ENCODE measurements around the gene FAM50A. TPM values are rescaled to one million over a fixed set of nuclear protein-coding genes. Genes with fewer than 3 reads are reported as not detected.

The FAM50A gene
- total RNA-seq, 1 donor, result 10.5 TPM

DNA sequence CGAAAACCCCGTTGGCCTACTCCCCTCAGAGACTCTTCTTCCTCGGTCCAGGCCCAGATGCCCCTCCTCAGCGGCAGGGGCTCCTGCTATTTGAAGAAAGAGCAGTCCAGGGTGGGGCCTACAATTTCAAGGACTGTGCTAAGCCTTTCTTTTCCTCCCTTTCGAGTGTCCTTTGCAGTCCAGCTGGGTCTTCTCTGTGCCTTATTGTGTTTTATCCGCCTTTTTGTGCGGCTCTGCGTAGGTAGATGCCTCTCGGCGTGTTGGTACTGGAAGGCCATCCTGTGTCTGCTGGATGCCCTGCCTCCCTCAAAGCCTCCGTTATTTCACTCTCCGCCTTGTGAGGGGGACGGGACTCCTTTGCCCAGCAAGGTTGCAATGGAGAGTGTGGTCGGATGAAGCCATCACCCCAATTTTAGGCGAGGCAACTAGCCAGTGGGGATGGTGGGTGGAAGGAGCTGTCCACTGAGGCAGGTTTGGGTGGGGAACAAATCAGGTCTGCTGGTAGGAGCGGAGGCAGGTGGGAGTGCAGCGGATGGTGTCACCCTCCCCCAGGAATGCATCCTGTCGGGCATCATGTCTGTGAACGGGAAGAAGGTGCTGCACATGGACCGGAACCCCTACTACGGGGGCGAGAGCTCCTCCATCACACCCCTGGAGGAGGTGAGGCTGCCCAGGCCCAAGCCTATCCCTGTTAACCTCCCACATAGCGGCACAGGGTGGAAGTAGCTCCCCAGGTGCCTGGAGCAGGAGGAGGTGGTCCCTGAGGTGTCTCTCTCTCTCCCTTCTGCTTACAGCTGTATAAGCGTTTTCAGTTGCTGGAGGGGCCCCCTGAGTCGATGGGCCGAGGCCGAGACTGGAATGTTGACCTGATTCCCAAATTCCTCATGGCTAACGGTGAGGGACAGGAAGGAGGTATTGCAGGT lies 5.7 kb upstream of the FAM50A start:
- no peak for DNase-seq (ENCODE audit: low read depth in 2 of 3, low spot score in 2 of 3)

DNA sequence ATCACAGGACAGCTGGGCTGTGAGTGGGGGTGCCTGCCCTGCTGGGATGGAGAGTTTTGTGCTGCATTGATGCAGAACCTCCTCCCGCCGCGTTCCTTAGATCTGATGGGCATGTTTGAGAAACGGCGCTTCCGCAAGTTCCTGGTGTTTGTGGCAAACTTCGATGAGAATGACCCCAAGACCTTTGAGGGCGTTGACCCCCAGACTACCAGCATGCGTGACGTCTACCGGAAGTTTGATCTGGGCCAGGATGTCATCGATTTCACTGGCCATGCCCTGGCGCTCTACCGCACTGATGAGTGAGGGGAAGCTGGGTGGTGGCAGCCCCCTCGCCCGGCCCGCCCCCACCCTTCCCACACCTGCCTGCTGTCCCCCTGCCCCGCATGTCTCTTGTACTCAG lies 4.1 kb upstream of the FAM50A start:
- no peak for DNase-seq (ENCODE audit: low read depth in 2 of 3, low spot score in 2 of 3)

DNA sequence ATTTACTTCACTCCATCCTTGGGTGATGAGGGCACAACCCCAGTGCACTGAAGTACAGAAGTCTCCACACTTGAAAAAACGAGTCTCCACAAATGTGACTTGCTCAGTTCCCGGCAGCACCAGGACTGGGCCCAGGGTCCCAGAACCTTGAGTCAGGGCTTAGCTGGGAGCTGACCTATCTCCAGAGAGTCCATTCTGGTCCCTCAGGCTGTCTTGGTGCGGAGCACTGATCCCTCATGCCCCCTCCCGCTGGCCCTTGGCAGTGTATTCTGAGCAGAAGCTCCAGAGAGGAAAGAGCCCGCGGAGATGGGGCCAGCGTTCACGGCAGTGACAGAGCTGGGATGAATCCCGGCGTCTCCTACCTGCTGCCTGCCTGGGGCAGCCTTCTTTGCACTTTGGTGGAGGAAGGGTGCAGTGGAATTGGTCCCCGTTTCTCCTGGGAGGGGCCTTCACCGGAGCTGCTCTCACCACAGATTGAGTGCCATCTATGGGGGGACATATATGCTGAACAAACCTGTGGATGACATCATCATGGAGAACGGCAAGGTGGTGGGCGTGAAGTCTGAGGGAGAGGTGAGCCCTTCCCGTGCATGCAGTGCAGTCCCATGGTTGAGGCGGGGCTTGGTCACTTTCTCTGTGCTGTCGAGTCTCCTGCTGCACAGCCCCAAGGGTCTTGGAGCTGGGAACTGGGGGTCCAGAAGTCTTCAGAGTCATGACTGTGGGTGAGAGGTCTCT lies 3.2 kb upstream of the FAM50A start:
- no peak for DNase-seq (ENCODE audit: low read depth in 2 of 3, low spot score in 2 of 3)

DNA sequence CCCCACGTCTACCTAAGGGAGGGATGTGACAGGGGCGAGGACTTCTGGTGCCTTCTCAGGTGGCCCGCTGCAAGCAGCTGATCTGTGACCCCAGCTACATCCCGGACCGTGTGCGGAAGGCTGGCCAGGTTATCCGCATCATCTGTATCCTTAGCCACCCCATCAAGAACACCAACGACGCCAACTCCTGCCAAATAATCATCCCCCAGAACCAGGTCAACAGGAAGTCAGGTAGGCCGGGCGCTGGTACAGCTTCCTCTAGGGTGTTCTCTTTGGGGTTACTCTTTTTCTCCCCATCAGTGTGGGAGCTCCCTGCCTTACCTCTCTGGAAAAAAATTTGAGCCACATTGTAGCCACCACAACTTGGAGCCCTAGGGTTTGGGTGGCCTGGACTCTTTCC lies 2.4 kb upstream of the FAM50A start:
- DNase-seq (ENCODE audit: low read depth in 2 of 3, low spot score in 2 of 3), result no peak

DNA sequence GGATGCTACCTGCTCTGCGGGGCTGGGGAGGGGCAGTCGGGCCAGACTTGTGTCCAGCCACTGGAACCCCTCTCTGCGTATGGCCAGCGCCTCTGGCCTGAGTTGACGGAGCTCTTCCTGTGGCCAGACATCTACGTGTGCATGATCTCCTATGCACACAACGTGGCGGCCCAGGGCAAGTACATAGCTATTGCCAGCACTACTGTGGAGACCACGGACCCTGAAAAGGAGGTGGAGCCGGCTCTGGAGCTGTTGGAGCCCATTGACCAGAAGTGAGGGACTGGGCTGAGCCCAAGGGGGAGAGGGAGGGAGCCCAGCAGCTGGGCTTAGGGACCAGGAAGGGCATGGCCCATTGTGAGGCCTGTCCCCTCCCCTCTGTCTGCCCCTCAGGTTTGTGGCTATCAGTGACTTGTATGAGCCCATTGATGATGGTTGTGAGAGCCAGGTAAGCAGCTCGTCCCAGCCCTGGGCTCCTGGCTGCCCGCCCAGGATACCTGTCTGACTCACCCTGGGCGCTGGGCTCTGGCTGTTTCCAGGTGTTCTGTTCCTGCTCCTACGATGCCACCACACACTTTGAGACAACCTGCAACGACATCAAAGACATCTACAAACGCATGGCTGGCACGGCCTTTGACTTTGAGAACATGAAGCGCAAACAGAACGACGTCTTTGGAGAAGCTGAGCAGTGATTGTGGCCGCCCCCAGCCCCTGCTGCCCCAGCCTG lies 1.8 kb upstream of the FAM50A start:
- DNase-seq (ENCODE audit: low read depth in 2 of 3, low spot score in 2 of 3), result no peak

DNA sequence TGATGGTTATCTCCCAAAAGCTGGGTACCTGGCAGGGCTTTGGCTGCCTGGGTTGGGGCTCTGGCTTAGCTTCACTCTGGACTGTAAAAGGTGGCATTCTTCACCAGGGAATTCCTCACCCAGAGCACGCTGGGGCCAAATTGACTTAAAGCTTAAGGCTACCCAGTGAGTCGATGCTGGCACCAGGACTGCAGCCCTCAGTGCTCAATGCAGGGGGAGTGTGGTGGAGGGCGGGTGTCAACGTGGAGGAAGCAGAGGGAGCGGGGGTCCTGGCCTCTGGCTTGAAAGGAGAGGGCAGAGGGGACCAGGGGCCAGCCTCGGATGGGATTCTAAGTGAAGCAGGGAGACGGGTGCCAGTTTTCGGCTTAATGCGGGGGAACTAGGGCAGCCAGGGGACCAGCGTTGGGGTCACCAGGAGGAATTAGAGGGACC lies 446 bp upstream of the FAM50A start:
- DNase-seq (ENCODE audit: low read depth in 2 of 3, low spot score in 2 of 3), result peak in 1 of 3 donors; percentile 6

DNA sequence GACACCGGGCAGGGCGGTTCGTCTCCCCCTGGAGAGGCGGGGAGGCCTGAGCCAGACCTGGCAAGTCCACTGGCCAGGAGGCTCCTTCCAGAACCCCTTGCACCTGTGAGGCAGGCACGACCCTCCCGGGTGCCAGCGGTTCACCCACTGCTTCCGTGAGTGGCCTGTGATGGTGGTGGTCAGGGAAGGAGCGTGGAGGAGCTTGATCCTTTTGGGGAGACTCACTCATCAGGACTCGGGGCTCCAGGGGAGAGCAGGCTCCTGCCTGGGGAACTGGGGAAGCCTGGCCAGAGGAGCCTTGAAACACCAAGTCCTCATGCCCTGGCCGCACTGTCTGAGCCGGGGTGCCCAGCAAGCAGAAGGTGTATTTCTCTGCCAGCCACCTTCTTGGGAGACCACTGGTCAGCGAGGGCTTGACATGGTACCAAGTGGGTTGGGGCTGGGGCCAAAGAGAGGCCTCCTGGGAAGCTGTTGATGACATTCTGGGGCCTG lies 860 bp downstream of the FAM50A start:
- no peak for DNase-seq (ENCODE audit: low read depth in 2 of 3, low spot score in 2 of 3)

DNA sequence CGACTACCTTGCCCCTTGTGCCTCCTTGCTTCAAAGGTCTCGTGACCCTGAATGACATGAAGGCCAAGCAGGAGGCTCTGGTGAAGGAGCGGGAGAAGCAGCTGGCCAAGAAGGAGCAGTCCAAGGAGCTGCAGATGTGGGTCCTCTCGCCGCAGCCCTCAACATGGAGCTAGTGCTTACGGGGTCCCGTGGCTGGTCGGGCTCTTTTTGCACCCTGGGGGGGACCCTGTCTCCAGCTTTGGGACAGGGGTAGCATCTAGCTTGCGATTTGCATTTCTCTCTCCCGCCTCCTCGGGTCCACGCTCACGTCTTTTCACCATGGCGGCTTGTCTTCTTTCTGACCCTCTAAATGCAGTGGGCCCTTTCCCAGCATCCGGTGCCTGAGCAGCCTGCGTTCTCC lies 1.8 kb downstream of the FAM50A start:
- DNase-seq (ENCODE audit: low read depth in 2 of 3, low spot score in 2 of 3), result no peak

DNA sequence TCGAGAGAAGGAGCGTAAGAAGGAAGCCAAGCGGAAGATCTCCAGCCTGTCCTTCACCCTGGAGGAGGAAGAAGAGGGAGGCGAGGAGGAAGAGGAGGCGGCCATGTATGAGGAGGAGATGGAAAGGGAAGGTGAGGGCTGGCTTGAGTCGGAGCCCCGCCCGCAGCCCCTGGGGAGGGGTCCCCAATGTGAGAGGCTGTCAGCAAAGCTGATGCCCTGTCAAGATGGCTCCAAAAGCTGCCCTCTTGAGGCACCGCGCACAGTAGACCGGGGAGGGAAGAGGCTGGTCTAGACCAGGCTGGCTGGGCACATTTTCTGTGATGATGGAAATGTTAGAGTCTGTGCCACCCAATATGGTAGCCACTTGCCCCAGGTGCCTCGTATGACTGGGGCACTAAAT lies 2.5 kb downstream of the FAM50A start:
- DNase-seq (ENCODE audit: low read depth in 2 of 3, low spot score in 2 of 3), result no peak

DNA sequence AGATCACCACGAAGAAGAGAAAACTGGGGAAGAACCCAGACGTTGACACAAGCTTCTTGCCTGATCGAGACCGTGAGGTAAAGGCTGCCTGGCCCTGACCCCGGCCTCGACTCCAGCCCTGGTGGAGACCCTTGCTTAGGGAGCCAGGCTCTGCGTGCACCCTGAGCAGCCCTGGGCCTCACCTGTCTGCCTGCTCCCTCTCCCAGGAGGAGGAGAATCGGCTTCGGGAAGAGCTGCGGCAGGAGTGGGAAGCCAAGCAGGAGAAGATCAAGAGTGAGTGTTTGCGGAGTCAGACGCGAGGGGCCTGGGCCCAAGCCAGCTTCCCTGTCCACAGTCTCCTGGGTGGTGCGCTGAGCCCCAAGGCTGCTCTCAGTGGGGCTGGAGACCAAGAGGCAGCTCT lies 4.5 kb downstream of the FAM50A start:
- DNase-seq (ENCODE audit: low read depth in 2 of 3, low spot score in 2 of 3), result no peak

DNA sequence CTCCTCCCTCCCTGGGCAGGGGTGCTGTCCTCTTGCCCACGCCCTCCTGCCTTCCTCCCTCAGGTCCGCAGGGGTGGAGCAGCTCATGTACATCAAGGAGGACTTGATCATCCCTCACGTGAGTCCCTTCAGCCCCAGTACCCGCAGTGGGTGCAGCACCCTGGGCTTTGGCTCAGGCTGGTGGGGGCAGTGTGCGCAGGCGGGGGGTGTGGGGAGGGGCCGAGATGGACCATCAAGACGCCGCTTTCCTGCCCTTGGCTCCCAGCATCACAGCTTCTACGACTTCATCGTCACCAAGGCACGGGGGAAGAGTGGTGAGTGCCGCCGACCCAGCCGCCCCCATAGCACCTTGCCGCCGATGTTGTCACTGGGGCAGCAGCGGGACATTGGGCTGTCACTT lies 5.7 kb downstream of the FAM50A start:
- no peak for DNase-seq (ENCODE audit: low read depth in 2 of 3, low spot score in 2 of 3)

DNA sequence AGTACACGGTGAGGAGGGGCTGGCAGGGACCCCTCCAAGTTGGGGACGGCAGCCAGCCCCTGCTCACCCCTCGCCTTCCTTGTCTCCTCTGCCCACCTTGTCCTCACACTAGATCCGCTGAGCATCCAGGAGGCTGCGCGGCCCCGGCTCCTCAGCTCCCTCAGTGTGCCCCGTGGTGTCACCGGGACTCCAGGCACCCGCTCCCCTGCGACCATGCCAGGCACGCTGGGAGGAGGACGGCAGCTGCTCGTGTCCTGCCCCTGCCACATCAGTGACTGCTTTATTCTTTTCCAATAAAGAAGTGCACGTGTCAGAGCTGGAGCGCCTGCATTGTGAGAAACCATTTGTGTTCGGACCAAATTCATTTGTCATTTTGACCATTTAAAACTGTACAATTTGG lies 6.4 kb downstream of the FAM50A start:
- no peak for DNase-seq (ENCODE audit: low read depth in 2 of 3, low spot score in 2 of 3)

DNA sequence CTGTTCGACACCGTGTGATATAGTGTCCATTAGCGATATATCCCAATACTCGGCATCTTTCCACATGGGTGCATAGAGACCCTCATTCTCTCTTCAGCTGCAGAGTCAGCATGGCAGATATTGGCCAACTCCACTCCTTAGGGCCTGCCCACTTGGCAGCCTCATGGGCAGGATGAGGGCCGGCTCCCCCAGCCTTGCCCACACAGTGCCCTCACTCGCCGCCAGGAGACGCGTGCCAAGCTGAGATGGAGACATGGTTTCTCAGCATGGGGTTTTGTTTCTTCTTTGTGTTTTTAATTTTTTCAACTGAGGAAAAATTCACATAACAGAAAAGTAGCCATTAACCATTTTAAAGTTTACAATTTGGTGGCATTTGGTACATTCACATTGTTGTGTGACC lies 8.9 kb downstream of the FAM50A start:
- no peak for DNase-seq (ENCODE audit: low read depth in 2 of 3, low spot score in 2 of 3)

DNA sequence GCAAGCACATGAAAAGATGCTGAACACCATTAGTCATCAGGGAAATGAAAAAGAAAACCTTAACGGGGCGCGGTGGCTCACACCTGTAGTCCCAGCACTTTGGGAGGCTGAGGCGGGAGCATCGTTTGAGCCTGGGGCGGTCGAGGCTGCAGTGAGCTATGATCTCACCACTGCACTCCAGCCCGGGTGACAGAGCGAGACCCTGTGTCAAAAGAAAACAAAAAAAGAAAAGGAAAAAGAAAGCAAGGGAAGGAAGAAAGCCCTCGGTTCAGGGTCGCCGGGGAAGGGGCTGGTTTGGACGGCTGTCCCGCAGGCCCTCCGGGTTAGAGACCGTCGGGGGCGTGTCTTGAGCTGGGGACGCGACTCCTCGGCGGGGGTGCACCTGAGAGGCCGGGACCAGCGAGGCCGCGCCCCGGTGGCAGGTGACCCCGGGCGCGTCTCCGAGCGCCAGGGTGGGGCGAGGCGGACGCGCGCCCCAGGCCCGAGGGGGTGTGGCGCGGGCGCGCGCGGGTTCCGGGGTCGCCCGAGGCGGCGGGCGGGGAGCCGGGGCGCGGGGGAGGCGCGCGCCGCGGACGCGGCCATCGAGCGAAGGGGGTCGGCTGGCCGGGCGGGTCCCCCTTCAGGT lies 13.7 kb downstream of the FAM50A start:
- peak in 2 of 3 donors; percentile 12 to 41 for DNase-seq (ENCODE audit: low read depth in 2 of 3, low spot score in 2 of 3)

DNA sequence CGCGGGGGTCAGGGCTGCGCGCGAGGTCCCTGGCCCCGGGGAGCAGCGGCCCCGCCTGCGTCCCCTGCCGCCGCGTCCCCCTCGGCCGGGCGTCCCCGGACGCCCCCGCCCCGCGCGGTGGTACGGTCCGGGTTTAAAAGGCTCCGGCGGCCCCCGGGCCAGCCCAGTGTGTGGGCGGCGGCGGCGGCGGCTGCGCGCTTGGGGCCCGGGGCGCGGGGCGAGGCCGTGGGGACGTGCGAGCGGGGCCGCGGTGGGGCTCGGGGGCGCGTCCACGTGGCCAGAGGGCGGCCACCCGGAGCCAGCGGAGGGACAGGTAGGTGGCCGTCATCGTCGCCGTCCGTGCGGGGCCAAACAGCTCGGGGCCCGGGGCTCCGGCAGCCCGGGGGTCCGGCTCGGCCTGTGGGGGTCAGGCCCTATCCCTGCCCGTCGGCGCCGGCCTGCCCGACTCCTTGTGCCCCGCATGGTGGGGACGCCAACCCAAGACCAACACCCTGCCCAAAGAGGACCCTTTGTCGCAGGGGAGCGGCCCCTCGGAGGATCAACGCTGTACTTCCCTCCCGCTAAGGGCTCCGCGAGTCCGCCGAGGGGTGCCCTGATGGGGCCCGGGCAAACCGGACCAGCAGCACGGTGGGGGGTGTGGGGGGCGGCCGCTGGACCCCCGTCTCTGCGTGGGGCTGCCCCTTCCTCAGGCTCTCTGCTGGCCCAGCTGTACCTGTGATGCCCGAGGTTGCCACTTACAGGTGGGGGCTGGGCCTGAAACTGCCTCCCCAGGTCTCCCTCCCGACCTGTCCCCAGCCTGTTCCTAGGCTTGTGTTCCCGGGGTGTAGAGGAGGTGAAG lies 14.4 kb downstream of the FAM50A start, which contains the start of gene PLXNA3:
Gene PLXNA3, plus strand, starts transcription at position 166 of the 838 bp plus-strand sequence. CDS start 1,903 bp downstream, outside the sequence.
- peak; percentile 41 to 46 (median 44) for DNase-seq (ENCODE audit: low read depth in 2 of 3, low spot score in 2 of 3)

DNA sequence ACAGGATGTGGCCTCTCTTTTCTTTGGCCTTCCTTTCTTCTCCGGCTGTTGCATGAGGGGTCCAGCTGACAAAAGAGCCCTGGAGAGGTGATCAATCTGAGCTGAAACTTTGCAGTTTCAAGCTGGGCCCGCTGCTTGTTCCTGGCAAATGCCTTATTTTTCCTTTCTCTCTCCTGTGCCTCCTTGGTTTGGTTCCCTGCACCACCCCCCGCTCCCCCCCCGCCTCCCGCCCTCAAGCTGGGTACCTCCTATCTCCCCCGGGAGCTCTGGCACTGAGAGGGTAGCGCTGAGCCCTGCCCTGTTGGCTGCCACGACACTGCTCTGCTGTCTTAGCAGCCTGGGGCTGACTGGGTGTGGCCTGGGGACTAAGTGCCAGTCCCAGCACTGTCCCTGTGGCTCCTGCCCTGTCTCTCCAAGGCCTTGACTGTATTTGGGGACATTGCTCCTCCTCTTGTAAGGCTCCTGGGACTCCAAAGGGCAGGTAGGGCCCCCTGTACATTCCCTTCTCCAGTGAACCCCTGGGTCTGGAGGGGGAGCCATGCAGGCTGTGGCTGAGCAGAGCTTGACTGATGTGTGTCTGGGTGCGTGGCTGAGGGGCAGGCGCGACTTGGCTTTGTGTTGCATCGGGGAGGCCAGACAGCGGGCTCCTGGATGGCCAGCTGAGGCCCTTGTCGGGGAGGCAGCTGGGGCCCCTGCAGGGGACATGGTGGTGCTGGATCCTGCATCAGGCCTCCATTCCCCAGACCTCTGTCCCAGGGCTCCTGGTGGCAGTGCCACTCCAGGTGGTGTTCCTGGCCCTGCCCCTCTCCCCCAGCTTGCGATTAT lies 15.2 kb downstream of the FAM50A start:
- DNase-seq (ENCODE audit: low read depth in 2 of 3, low spot score in 2 of 3), result no peak

DNA sequence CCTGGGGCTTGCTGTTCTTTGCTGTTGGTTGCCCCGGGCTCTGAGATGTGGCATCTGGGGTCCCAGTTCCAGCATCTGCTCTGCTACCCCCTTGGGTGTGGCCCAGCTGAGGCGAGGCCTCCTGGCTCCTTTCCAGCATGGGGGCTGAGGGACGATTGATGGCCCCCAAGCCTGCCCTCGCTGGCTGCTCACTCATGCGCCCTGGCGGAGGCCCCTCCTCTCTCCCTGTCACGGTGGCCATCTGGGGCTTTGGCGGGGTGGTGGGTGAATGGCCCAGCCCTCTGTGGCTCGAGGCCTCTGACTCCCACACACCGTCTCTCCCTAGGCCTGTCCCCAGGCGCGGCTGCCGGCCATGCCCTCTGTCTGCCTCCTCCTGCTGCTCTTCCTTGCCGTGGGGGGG lies 15.9 kb downstream of the FAM50A start:
- no peak for DNase-seq (ENCODE audit: low read depth in 2 of 3, low spot score in 2 of 3)

DNA sequence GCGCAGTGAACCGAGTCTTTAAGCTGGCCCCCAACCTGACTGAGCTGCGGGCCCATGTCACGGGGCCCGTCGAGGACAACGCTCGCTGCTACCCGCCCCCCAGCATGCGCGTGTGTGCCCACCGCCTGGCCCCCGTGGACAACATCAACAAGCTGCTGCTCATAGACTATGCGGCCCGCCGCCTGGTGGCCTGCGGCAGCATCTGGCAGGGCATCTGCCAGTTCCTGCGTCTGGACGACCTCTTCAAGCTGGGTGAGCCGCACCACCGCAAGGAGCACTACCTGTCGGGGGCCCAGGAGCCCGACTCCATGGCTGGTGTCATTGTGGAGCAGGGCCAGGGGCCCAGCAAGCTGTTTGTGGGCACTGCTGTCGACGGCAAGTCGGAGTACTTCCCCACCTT lies 16.4 kb downstream of the FAM50A start:
- DNase-seq (ENCODE audit: low read depth in 2 of 3, low spot score in 2 of 3), result no peak

DNA sequence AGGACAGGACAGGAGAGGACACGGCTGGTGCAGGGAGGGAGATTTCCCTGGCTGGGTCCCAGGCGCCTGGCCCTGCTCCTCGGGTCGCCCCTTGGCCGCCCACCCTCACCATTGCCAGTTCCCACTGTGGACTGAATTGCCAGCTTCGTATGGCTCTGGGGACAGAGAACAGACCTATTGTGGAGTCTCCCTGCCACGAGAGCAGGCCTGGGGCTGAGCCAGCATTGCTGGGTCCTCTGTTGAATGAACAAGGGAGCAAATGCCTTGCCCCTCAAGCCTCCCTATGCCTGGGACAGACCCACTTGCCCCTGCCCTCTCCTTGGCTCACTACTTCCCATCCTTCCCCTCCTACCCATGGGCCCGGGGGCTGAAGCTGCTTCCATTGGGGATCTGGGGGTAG lies 18.5 kb downstream of the FAM50A start:
- no peak for DNase-seq (ENCODE audit: low read depth in 2 of 3, low spot score in 2 of 3)

All from hematopoietic multipotent progenitor cell (in vitro differentiated cells).